GM23248 (cell line): ENCODE results near the gene GNRHR. TPM values are rescaled to one million over a fixed set of nuclear protein-coding genes. Genes with fewer than 3 reads are reported as not detected.

Experiments used
- DNase-seq: peaks from one replicate; pipeline ENCODE4 v3.0.0-alpha.2; 2015
- H2AFZ ChIP-seq: fragments of 200-600 bp; sonication (generic); 2 replicates; pipeline ENCODE4 v1.6.1; 2016; ENCODE audit warnings: antibody characterized with exemption
- H3F3A ChIP-seq: fragments of 200-600 bp; sonication (generic); 2 replicates; pipeline ENCODE4 v1.6.1; 2016; ENCODE audit warnings: mild to moderate bottlenecking, antibody characterized with exemption, mixed run types; ENCODE audit not compliant: insufficient read depth
- H3K27ac ChIP-seq: fragments of 200-600 bp; sonication (generic); 2 replicates; pipeline ENCODE4 v1.5.1; 2016; ENCODE audit warnings: mild to moderate bottlenecking
- H3K27me3 ChIP-seq: fragments of 200-600 bp; sonication (generic); replicated peaks from 2 replicates; pipeline ENCODE4 v1.6.1; 2016; ENCODE audit warnings: mild to moderate bottlenecking; ENCODE audit not compliant: insufficient read depth
- H3K36me3 ChIP-seq: fragments of 200-600 bp; sonication (generic); 2 replicates; pipeline ENCODE4 v1.6.1; 2016; ENCODE audit warnings: low read depth, mild to moderate bottlenecking
- H3K4me1 ChIP-seq: fragments of 200-600 bp; sonication (generic); 2 replicates; pipeline ENCODE4 v1.6.1; 2016; ENCODE audit warnings: mild to moderate bottlenecking; ENCODE audit not compliant: insufficient read depth
- H3K4me2 ChIP-seq: fragments of 200-600 bp; sonication (generic); one replicate; pipeline ENCODE4 v1.6.1; 2016; ENCODE audit warnings: mild to moderate bottlenecking; ENCODE audit not compliant: unreplicated experiment
- H3K4me3 ChIP-seq: fragments of 200-600 bp; sonication (generic); 2 replicates; pipeline ENCODE4 v1.5.1; 2016; ENCODE audit warnings: mild to moderate bottlenecking
- H3K79me2 ChIP-seq: fragments of 200-600 bp; sonication (generic); 2 replicates; pipeline ENCODE4 v1.6.1; 2016; ENCODE audit warnings: mild to moderate bottlenecking; ENCODE audit not compliant: insufficient read depth
- H3K9ac ChIP-seq: fragments of 200-600 bp; sonication (generic); 2 replicates; pipeline ENCODE4 v1.6.1; 2016; ENCODE audit warnings: mild to moderate bottlenecking
- H3K9me2 ChIP-seq: fragments of 200-600 bp; sonication (generic); 2 replicates; pipeline ENCODE4 v1.6.1; 2016; ENCODE audit warnings: mixed run types, mild to moderate bottlenecking, moderate library complexity; ENCODE audit not compliant: insufficient read depth
- H3K9me3 ChIP-seq: fragments of 200-600 bp; sonication (generic); one replicate; pipeline ENCODE4 v1.6.1; 2017; ENCODE audit warnings: low read depth
- H4K20me1 ChIP-seq: fragments of 200-600 bp; sonication (generic); 2 replicates; pipeline ENCODE4 v1.6.0; 2016; ENCODE audit not compliant: insufficient read depth
- EZH2 ChIP-seq: fragments of 200-600 bp; sonication (generic); IDR thresholded peaks from 2 replicates; pipeline ENCODE4 v1.6.1; 2018; ENCODE audit warnings: antibody characterized with exemption, mild to moderate bottlenecking; ENCODE audit not compliant: insufficient read depth, poor library complexity, severe bottlenecking
- EZH2phosphoT487 ChIP-seq: fragments of 200-600 bp; sonication (generic); IDR thresholded peaks from 2 replicates; pipeline ENCODE4 v1.6.1; 2018; ENCODE audit warnings: antibody characterized with exemption, moderate library complexity, mild to moderate bottlenecking, low read depth; ENCODE audit not compliant: insufficient read depth
- WGBS, 2 experiments: methylation state at CpG; one replicate each; pipeline ENCODE4 v1.1.6; 2015 to 2017; ENCODE audit warnings: low lambda C conversion rate in 2 of 2, low coverage in 1 of 2; ENCODE audit errors: missing lambda C conversion rate in 2 of 2; 5-methylcytosine and 5-hydroxymethylcytosine counted together
- in situ Hi-C: fragments of 300-500 bp; cut with MboI; formaldehyde crosslinking; loops from 2 replicates; pipeline ENCODE4 v1.15.0; 2020
- polyA plus RNA-seq: library from polyadenylated mRNA; unstranded; fragments of >200 nt; fragmentation: Nextera tagmentation; extraction: Ambion mirVana; gene quantifications from 2 replicates; pipeline ENCODE4 v1.2.1, GENCODE V29; 2016
- total RNA-seq: library from RNA; depleted of rRNA; stranded (reverse); fragments of >200 nt; shearing (Covaris generic); gene quantifications from 2 replicates; pipeline ENCODE4 v1.2.3, GENCODE V29; 2014; rRNA removed

Gene GNRHR
- total RNA-seq (not detected in 2 replicates), polyA plus RNA-seq (0.08 TPM in 1 of 2 replicates, not detected in the other)

GRCh38 chr4:67754288-67754687, at the start of gene GNRHR:
Gene GNRHR (minus strand): TSS chr4:67754388. CDS start chr4:67754335, 53 bp downstream.
- TF ChIP-seq EZH2phosphoT487 (no peak), EZH2 (no peak)
- Histone ChIP-seq H3K4me2 (no peak within 1 kb of the TSS), H3K9ac (no peak within 1 kb of the TSS), H4K20me1 (no peaks in the 10 kb centered on the region), H3K36me3 (no peaks in the 10 kb centered on the region), H3K4me3 (no peak within 1 kb of the TSS), H3K27ac (no peak within 1 kb of the TSS), H3K4me1 (peaks cover 15% of the 10 kb centered on the region), H3K79me2 (no peaks in the 10 kb centered on the region), H3F3A (0 out of 2 replicates have a peak, but pooled peaks cover 5% of the 10 kb centered on the region), H3K27me3 (no peaks in the 10 kb centered on the region), H3K9me3 (no peaks in the 10 kb centered on the region), H2AFZ (no peak within 1 kb of the TSS), H3K9me2 (no peaks in the 10 kb centered on the region)
- WGBS, 2 experiments = 92 to 94% methylated on average over 3 of the region's 3 CpGs
- DNase-seq = no peak
- in situ Hi-C loops = no loop called here

- no peak for TF ChIP-seq EZH2
- TF ChIP-seq EZH2phosphoT487 = no peak
- in situ Hi-C loops = no loop called here
- H3K27ac ChIP-seq = no peak overlapping the region
- no peaks in the 10 kb centered on the region for H3K79me2 ChIP-seq
- no peak overlapping the region for H3K9ac ChIP-seq
- no peaks in the 10 kb centered on the region for H3K4me1 ChIP-seq
- no peaks in the 10 kb centered on the region for H3K9me3 ChIP-seq
- H4K20me1 ChIP-seq = no peaks in the 10 kb centered on the region
- no peak for DNase-seq
- no peaks in the 10 kb centered on the region for H3F3A ChIP-seq
- no peaks in the 10 kb centered on the region; the same call in 1 of the 2 replicates for H3K9me2 ChIP-seq
- no peaks in the 10 kb centered on the region for H3K27me3 ChIP-seq
- no peak overlapping the region for H3K4me2 ChIP-seq
- no peak overlapping the region for H3K4me3 ChIP-seq
- no peaks in the 10 kb centered on the region for H3K36me3 ChIP-seq
- H2AFZ ChIP-seq = no peak overlapping the region
These were observed 42.6 kb upstream of the GNRHR start for GRCh38 chr4:67796810-67797209.

- H3K27me3 ChIP-seq = no peaks in the 10 kb centered on the region
- H3K4me2 ChIP-seq = no peak overlapping the region
- in situ Hi-C loops = no loop called here
- H4K20me1 ChIP-seq = no peaks in the 10 kb centered on the region
- DNase-seq = no peak
- no peak for TF ChIP-seq EZH2
- no peak for TF ChIP-seq EZH2phosphoT487
- no peak overlapping the region for H2AFZ ChIP-seq
- H3K4me1 ChIP-seq = no peaks in the 10 kb centered on the region
- no peak overlapping the region for H3K27ac ChIP-seq
- H3K36me3 ChIP-seq = no peaks in the 10 kb centered on the region
- no peaks in the 10 kb centered on the region for H3F3A ChIP-seq
- no peak overlapping the region for H3K4me3 ChIP-seq
- no peaks in the 10 kb centered on the region for H3K79me2 ChIP-seq
- no peaks in the 10 kb centered on the region for H3K9me3 ChIP-seq
- no peak overlapping the region for H3K9ac ChIP-seq
- no peaks in the 10 kb centered on the region for H3K9me2 ChIP-seq
These were observed 36.5 kb upstream of the GNRHR start for GRCh38 chr4:67790721-67791120.

- in situ Hi-C loops = no loop called here
These were observed 33.1 kb upstream of the GNRHR start for GRCh38 chr4:67787311-67787710.

GRCh38 chr4:67785528-67785927, 31.3 kb upstream of the GNRHR start:
- H3K4me2 ChIP-seq = no peak overlapping the region
- WGBS, 2 experiments = 76 to 80% methylated on average over 2 of the region's 2 CpGs
- H3K9ac ChIP-seq = no peak overlapping the region
- H3K27me3 ChIP-seq = no peaks in the 10 kb centered on the region
- DNase-seq = no peak
- H3K79me2 ChIP-seq = no peaks in the 10 kb centered on the region
- no peak overlapping the region for H3K27ac ChIP-seq
- TF ChIP-seq EZH2 (no peak), EZH2phosphoT487 (no peak)
- no peaks in the 10 kb centered on the region for H3K9me3 ChIP-seq
- no peaks in the 10 kb centered on the region for H3K4me1 ChIP-seq
- no peaks in the 10 kb centered on the region for H3K36me3 ChIP-seq
- in situ Hi-C loops = no loop called here
- no peaks in the 10 kb centered on the region for H4K20me1 ChIP-seq
- no peaks in the 10 kb centered on the region for H3F3A ChIP-seq
- no peak overlapping the region for H3K4me3 ChIP-seq
- no peak overlapping the region for H2AFZ ChIP-seq
- H3K9me2 ChIP-seq = no peaks in the 10 kb centered on the region

More at GRCh38 chr4:67787311-67787710, 33.1 kb upstream of the GNRHR start:
- WGBS, 2 experiments = 80% methylated on average over 2 of the region's 2 CpGs
- H2AFZ ChIP-seq = no peak overlapping the region
- H3F3A ChIP-seq = no peaks in the 10 kb centered on the region
- H3K9me3 ChIP-seq = no peaks in the 10 kb centered on the region
- TF ChIP-seq EZH2 (no peak), EZH2phosphoT487 (no peak)
- H3K9ac ChIP-seq = no peak overlapping the region
- H3K4me3 ChIP-seq = no peak overlapping the region
- H3K79me2 ChIP-seq = no peaks in the 10 kb centered on the region
- H3K27me3 ChIP-seq = no peaks in the 10 kb centered on the region
- DNase-seq = no peak
- H3K4me2 ChIP-seq = no peak overlapping the region
- H3K36me3 ChIP-seq = no peaks in the 10 kb centered on the region
- H3K4me1 ChIP-seq = no peaks in the 10 kb centered on the region
- no peak overlapping the region for H3K27ac ChIP-seq
- no peaks in the 10 kb centered on the region for H3K9me2 ChIP-seq
- H4K20me1 ChIP-seq = no peaks in the 10 kb centered on the region
